Measurements from ENCODE around the gene C19orf33. TPM values are rescaled to one million over a fixed set of nuclear protein-coding genes. Genes with fewer than 3 reads are reported as not detected.
A peak's percentile ranks its signal among the peaks of the same experiment; 100 is the strongest.

C19orf33 gene
- total and polyA plus RNA-seq, 2 of the 8 experiments (the other 6 are each of a cell fraction or from before 2014, with no cell fraction given), result 6.0 to 36.0 TPM

DNA sequence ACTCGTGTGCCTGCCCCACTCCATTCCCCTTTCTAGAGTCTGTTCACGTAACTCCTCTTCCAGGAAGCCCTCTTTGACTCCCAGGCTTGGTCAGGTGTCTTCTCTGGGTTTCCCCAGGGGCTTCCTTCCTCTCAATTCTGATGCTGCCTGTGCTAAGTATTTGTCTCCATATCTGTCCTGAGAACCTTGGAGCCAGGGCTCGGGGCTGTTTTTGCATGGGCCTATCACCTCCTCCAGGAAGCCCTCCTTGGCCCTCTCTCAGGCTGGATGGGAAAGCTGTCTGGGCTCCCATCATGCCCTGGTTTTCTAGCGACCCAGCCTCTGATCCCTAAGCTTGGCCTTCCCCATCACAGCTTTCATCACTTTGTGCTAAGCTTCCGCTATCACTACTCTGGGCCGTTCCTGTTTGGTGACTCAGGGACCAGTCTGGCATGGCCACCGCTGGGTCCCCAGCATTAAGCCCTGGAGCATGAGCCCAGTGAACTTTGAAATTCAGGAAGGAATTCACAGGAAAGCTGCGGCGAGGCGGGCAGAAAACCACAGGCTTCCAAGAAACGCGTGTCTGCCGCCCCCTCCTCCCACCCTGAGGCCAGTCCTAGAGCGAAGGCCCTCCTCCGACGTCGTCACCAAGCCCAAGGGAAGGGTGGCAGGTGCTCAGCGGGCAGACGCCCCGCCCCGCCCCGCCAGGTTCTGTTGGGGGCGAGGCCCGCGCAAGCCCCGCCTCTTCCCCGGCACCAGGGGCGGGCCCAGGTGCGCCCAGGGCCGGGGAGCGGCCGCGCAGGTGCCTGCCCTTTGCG lies 40.2 kb upstream of the C19orf33 start:
- peaks cover 7% of the 10 kb centered on the region for H3K23me2 ChIP-seq (ENCODE audit: low read depth, low read length)
- H3K14ac ChIP-seq (ENCODE audit: insufficient read length), result no peak overlapping the region
- peak overlapping the region; percentile 10 for H4K5ac ChIP-seq (ENCODE audit: insufficient read length, low read depth, low read length)
- FAIRE-seq, result no peak
- no peaks in the 10 kb centered on the region for H3K9me3 ChIP-seq (ENCODE audit: insufficient read depth in 2 of 2, low read depth in 1 of 2, low read length in 1 of 2)
- H3K36me3 ChIP-seq (ENCODE audit: control insufficient read depth in 2 of 4, insufficient read depth in 4 of 4, low read length in 3 of 4), result 0 out of 8 replicates have a peak, but pooled peaks cover 0 to 3% (median 0%) of the 10 kb centered on the region in 4 experiments
- H3K4me2 ChIP-seq (ENCODE audit: insufficient read depth in 1 of 2, low read depth in 2 of 2, low read length in 2 of 2), result peak overlapping the region; percentile 97 to 100
- no peak overlapping the region for H2BK120ac ChIP-seq (replicated peaks; ENCODE audit: low read depth, low read length)
- peaks cover 30 to 40% of the 10 kb centered on the region in 2 experiments for H3K79me2 ChIP-seq (ENCODE audit: control insufficient read depth in 1 of 2, insufficient read depth in 2 of 2, low read length in 2 of 2)
- H3K4me3 ChIP-seq (ENCODE audit: extremely low read depth in 1 of 4, insufficient read depth in 2 of 4, low read depth in 3 of 4, low read length in 4 of 4), result peak overlapping the region; percentile 84 to 89 (median 85); a peak in 6 of 8 replicates
- H2BK15ac ChIP-seq (ENCODE audit: low read length), result 0 out of 2 replicates have a peak overlapping the region, but pooled peaks have one; percentile 3
- no peak overlapping the region for H4K91ac ChIP-seq (replicated peaks; ENCODE audit: insufficient read length, low read length)
- CTCF ChIA-PET (ENCODE audit: partially characterized antibody), result interaction anchor here (0.6 to 3.9 kb wide), 5 partner anchors 12 to 568 kb away, joined by 4 to 24 read pairs (median 4); no protein-coding TSS in a partner anchor
- peak overlapping the region; percentile 3; the same call in 1 of the 2 replicates for H2AFZ ChIP-seq (ENCODE audit: low read length)
- peak in 1 of 2 experiments; percentile 80 for DNase-seq (ENCODE audit: low read depth in 1 of 2, low spot score in 2 of 2)
- H3K27me3 ChIP-seq (replicated peaks in 1 of 4; ENCODE audit: control insufficient read depth in 3 of 4, extremely low read depth in 1 of 4, insufficient read depth in 3 of 4, low read length in 3 of 4), result no peaks in the 10 kb centered on the region
- peak overlapping the region in 2 of 4 experiments; percentile 51 to 89; a peak in 3 of 7 replicates for H3K9ac ChIP-seq (replicated peaks in 1 of 4; ENCODE audit: extremely low read depth in 1 of 4, low read depth in 3 of 4, low read length in 3 of 4)
- no peak overlapping the region for H3K56ac ChIP-seq (replicated peaks; ENCODE audit: insufficient read length, low read depth, low read length)
- TF ChIP-seq HDAC2 (IDR thresholded peaks at IDR 0.05; ENCODE audit: borderline replicate concordance in 1 of 2, low read depth in 2 of 2, low read length in 2 of 2), result no peak
- TF ChIP-seq RBBP5 (IDR thresholded peaks at IDR 0.05; ENCODE audit: borderline replicate concordance, low read depth, low read length), result peak; percentile 14; the same call in 1 of the 2 replicates
- TF ChIP-seq GABPA (IDR thresholded peaks at IDR 0.05; ENCODE audit: borderline replicate concordance, insufficient read depth, low read length), result no peak
- TF ChIP-seq, protein P1, sequence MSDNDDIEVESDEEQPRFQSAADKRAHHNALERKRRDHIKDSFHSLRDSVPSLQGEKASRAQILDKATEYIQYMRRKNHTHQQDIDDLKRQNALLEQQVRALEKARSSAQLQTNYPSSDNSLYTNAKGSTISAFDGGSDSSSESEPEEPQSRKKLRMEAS (IDR thresholded peaks at IDR 0.05), result peak; percentile 56; the same call in 1 of the 2 replicates
- TF ChIP-seq ASH2L (IDR thresholded peaks at IDR 0.05; ENCODE audit: low read length), result peak; percentile 64
- TF ChIP-seq YY1 (IDR thresholded peaks at IDR 0.05; ENCODE audit: low read depth, low read length), result no peak
- peak; percentile 29 for TF ChIP-seq CREB1 (IDR thresholded peaks at IDR 0.05)
- TF ChIP-seq NRF1 (IDR thresholded peaks at IDR 0.05; ENCODE audit: low read depth, low read length), result peak; percentile 60
- no peak for TF ChIP-seq POLR2AphosphoS5 (IDR thresholded peaks at IDR 0.05; ENCODE audit: low read depth, low read length)
- H3K79me1 ChIP-seq (ENCODE audit: low read depth, low read length), result peaks cover 14% of the 10 kb centered on the region
- 29% methylated on average over 17 of the region's 34 CpGs; no CpG with 5 or more reads in 1 of the 2 experiments for WGBS, 2 experiments (ENCODE audit: extremely low coverage in 1 of 2, insufficient coverage in 1 of 2, insufficient read length in 1 of 2, insufficient replicate concordance in 2 of 2, low coverage in 1 of 2, low lambda C conversion rate in 2 of 2, missing lambda C conversion rate in 1 of 2)
- peaks cover 5 to 16% of the 10 kb centered on the region in 2 experiments for H4K20me1 ChIP-seq (replicated peaks in 1 of 2; ENCODE audit: control insufficient read depth in 1 of 2, insufficient read depth in 2 of 2, low read length in 2 of 2)
- H2BK12ac ChIP-seq (ENCODE audit: low read depth, low read length), result no peak overlapping the region
- POLR2A ChIA-PET (ENCODE audit: partially characterized antibody), result interaction anchor here (0.6 to 2.7 kb wide), 35 partner anchors 8 to 562 kb away, joined by 3 to 20 read pairs (median 4); partner anchors contain the start of genes CATSPERG, GGN, KCNK6 and PPP1R14A
- H3K4me1 ChIP-seq (replicated peaks in 1 of 4; ENCODE audit: control insufficient read depth in 3 of 4, insufficient read depth in 4 of 4, low read length in 3 of 4), result peaks cover 12 to 34% (median 19%) of the 10 kb centered on the region in 4 experiments
- no peak overlapping the region for H2BK20ac ChIP-seq (ENCODE audit: low read length)
- H3K23ac ChIP-seq (ENCODE audit: insufficient read length), result no peak overlapping the region
- no peak overlapping the region for H3K4ac ChIP-seq (replicated peaks; ENCODE audit: insufficient read length, low read depth, low read length)
- no peak overlapping the region; the same call in 1 of the 2 replicates for H2BK5ac ChIP-seq (ENCODE audit: low read depth, low read length)
- H3K27ac ChIP-seq (ENCODE audit: low read depth, low read length), result peak overlapping the region; percentile 94
- H4K8ac ChIP-seq (ENCODE audit: extremely low read depth, insufficient read depth, low read length), result peak overlapping the region; percentile 95; the same call in 1 of the 2 replicates
- H2AK5ac ChIP-seq (ENCODE audit: low read depth, low read length), result no peak overlapping the region
- no peak overlapping the region for H3K18ac ChIP-seq (ENCODE audit: extremely low read depth, low read length)

Measured in H1 (cell line).